GM06990 (cell line): Measurements from ENCODE around the gene C19orf85.

ENCODE experiments used
- DNase-seq: peaks from one replicate; pipeline ENCODE4 v3.0.0-alpha.2; 2011; ENCODE audit not compliant: insufficient read length; ENCODE audit errors: extremely low read depth
- H3K27me3 ChIP-seq: replicated peaks from 2 replicates; pipeline ENCODE4 v1.6.0; 2011; ENCODE audit warnings: low read length; ENCODE audit not compliant: control insufficient read depth, insufficient read depth
- H3K36me3 ChIP-seq: 2 replicates; pipeline ENCODE4 v1.5.1; 2011; ENCODE audit warnings: low read length; ENCODE audit not compliant: control insufficient read depth, insufficient read depth
- H3K4me3 ChIP-seq: replicated peaks from 2 replicates; pipeline ENCODE4 v1.5.1; 2011; ENCODE audit warnings: low read depth, mild to moderate bottlenecking, control low read depth, low read length
- TF ChIP-seq, protein P1 (sequence below): IDR thresholded peaks from 2 replicates; pipeline ENCODE4 v1.5.1; 2011; ENCODE audit warnings: low read length, control low read depth, mild to moderate bottlenecking, inconsistent platforms; ENCODE audit not compliant: insufficient read depth, poor library complexity, severe bottlenecking

Gene C19orf85

DNA sequence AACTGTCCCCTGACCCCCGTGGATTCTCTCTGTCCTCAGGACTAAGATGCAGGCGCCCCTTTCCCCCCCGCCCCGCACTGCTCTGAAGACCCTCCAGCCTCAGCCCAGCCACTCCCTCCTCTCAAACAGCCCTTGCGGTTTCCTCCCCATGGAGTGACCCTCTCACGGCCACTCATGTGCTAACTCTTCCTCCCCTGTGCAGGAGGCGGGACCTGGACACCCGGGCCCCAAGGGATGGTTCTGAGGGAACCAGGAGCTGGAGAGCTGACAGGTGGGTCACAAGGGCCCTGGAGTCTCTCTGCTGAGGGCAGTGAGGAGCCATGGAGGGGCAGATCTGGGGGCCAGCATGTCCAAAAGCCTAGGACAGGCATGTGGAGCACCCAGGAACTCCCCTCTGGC, 5.0 kb downstream of the C19orf85 start:
- no peak overlapping the region for H3K4me3 ChIP-seq
- no peak for DNase-seq

GRCh38 chr19:55457683-55458457, 6.7 kb downstream of the C19orf85 start:
- H3K36me3 ChIP-seq, result peaks cover 5% of the 10 kb centered on the region
- no peak overlapping the region for H3K4me3 ChIP-seq
- H3K27me3 ChIP-seq, result no peaks in the 10 kb centered on the region
- TF ChIP-seq, protein P1, sequence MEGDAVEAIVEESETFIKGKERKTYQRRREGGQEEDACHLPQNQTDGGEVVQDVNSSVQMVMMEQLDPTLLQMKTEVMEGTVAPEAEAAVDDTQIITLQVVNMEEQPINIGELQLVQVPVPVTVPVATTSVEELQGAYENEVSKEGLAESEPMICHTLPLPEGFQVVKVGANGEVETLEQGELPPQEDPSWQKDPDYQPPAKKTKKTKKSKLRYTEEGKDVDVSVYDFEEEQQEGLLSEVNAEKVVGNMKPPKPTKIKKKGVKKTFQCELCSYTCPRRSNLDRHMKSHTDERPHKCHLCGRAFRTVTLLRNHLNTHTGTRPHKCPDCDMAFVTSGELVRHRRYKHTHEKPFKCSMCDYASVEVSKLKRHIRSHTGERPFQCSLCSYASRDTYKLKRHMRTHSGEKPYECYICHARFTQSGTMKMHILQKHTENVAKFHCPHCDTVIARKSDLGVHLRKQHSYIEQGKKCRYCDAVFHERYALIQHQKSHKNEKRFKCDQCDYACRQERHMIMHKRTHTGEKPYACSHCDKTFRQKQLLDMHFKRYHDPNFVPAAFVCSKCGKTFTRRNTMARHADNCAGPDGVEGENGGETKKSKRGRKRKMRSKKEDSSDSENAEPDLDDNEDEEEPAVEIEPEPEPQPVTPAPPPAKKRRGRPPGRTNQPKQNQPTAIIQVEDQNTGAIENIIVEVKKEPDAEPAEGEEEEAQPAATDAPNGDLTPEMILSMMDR, result no peak
- no peak for DNase-seq

More for the DNA sequence above, 5.0 kb downstream of the C19orf85 start:
- H3K36me3 ChIP-seq, result peaks cover 3% of the 10 kb centered on the region
- TF ChIP-seq, protein P1, result no peak
- no peaks in the 10 kb centered on the region for H3K27me3 ChIP-seq

- DNase-seq, result no peak
- H3K4me3 ChIP-seq, result no peak overlapping the region
- H3K27me3 ChIP-seq, result no peaks in the 10 kb centered on the region; the same call in 1 of the 2 replicates
- TF ChIP-seq, protein P1, result no peak
- H3K36me3 ChIP-seq, result peaks cover 5% of the 10 kb centered on the region
Observed at GRCh38 chr19:55456347-55456746, 8.2 kb downstream of the C19orf85 start.

DNA sequence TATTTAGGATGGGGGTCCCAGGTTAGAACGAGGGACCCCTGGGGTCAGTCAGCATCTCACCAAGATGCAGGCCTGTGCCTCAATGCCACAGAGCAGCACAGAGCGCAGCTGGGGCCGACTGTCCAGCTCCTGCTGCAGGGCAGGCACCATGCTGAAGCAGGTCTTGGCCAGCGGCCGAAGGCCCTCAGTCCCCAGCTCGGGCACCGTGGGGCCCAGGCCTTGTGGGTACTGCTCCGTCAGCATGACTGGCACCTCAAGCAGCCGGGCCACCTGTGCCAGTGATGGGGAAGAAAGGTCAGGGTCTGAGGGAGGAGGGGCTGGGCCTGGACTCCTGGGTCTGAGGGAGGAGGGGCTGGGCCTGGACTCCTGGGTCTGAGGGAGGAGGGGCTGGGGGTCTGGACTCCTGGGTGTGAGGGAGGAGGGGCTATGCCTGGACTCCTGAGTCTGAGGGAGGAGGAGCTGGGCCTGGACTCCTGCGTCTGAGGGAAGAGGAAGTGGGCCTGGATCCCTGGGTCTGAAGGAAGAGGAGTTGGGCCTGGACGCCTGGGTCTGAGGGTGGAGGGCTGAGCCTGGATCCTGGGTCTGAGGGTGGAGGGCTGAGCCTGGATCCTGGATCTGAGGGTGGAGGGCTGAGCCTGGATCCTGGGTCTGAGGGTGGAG, 8.8 kb downstream of the C19orf85 start:
- DNase-seq, result no peak
- TF ChIP-seq, protein P1, result no peak
- H3K36me3 ChIP-seq, result peaks cover 5% of the 10 kb centered on the region
- no peaks in the 10 kb centered on the region; the same call in 1 of the 2 replicates for H3K27me3 ChIP-seq
- H3K4me3 ChIP-seq, result no peak overlapping the region

DNA sequence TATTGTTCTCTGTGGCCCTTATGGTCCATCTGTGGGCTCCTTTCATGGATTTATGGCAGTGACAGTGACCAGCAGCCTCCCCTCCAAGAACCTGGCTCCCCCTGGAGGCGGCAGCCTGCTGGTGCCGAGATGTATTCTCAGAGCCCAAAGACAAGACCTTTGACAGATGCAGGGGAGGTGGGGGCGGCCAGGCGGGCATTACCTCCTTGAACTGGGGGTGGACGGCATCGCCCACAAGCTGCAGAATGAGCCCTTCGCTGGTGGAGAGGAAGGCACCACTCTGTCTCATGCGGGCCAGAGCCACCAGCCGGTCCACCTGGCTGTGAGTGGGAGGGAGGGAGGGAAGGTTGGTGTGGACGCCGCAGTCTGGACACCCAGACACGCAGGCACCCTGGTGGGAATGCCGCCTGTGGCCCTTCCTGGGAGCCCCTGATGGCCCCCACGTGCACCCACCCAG, 9.7 kb downstream of the C19orf85 start:
- TF ChIP-seq, protein P1, result peak; percentile 75
- no peak overlapping the region for H3K4me3 ChIP-seq
- no peaks in the 10 kb centered on the region; the same call in 1 of the 2 replicates for H3K27me3 ChIP-seq
- no peak for DNase-seq
- H3K36me3 ChIP-seq, result peaks cover 5% of the 10 kb centered on the region
